HG02588 (cell line): ENCODE results near the gene SYNGR4.

Experiments used
- ATAC-seq: cut with Tn5 transposase; IDR thresholded peaks from one replicate; pipeline ENCODE4 v1.9.1; 2021; ENCODE audit warnings: mild to moderate bottlenecking, moderate library complexity; ENCODE audit not compliant: unreplicated experiment

Gene SYNGR4

DNA sequence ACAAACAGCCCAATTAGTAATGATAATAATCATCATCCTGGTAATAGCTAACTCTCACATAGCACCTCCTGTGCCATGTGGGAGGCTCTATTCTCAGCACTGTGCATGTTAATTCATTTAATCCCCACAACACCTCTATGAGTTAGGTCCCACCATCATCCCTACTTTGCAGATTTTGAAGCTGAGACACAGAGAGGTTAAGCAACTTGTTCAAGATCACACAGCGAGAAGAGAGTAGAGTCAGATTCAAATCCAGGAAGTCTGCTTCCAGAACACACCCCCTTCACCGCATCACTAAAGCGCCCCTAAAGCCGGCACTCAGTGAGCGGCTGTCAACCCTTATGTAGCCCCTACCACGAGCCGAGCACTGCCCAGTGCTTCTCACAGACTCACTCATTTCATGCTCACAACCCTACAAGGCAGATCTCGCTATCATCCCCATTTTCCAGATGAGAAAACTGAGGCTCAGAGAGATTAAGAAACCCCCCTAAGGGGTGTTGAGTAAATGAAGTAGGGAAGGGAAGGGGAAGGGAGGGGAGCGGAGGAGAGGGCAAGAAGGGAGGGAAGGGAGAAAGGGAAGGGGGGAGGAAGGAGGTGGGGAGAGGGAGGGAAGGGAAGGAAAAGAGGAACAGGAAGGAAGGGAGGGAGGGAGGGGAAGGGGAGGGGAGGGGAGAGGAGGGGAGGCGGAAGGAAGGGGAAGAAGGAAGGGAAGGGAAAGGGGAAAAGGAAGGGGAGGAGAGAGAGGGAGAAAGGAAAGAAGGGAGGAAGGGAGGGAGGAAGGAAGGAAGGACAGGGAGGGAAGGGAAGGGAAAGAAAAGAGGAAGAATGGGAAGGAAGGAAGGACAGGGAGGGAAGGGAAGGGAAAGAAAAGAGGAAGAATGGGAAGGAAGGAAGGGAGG is 22.4 kb upstream of the SYNGR4 start:
- no peak for ATAC-seq

DNA sequence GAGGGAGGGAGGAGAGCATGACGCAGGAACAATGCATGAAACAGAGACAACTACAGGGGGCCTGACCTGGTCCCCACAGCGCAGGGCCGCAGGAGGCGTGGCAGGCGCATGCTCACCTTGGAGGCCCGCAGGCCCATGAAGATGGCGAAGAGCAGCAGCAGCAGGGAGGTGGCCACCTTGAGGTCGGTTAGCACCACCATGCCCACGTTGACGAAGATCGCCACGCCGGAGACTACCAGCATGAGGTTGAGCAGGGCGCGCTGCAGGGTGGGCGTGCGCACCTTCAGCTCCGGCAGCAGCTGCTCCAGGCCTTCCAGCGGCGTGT is 21.8 kb upstream of the SYNGR4 start:
- no peak for ATAC-seq

DNA sequence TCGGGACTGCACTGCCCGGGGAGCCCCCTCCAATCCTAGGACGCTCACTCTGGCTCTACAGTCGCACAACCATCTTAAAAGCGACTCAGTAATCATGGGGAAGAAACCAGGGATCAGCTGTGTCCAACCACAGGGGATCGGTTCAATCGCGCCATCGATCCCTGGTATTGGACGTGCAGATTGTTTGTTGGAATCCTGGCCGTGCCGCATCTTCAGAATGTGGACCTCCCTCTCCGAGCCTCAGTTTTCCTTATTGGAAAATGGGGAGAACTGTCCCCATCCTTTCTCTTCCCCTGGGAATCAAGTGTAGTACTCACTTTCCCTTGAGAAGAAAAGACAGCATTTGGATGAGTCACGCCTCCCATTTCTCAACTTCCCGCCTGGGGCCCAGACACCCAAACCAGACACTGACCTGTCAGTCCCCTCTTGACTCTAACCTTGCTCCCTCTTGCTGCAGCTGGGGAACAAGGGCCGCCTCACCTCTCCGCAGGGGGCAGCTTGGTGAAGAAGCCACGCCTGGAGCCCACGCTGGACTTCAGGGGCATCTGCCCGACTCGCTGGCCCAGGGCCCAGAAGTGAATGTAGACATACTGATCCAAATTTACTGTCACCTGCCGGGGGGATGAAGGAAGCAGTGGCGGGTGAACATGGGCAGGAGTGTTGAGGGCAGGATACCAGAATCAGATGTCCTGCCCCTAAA is 21.2 kb upstream of the SYNGR4 start:
- no peak for ATAC-seq

DNA sequence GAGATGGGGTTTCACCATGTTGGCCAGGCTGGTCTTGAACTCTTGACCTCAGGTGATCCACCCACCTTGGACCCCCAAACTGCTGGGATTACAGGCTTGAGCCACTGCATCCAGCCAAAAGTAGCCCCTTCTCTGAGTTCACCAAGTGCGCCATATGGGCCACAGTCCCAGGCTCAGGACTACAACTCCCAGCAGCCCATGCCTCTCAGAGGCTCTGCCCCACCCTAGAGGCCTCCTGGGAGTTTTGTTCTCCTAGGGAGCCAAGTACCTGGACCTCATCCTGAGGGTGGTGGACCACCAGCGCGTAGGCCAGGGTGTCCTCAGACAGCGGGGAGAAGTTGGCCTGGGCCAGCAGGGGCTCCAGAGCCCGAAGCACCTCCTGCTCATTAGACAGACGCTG is 19.3 kb upstream of the SYNGR4 start:
- ATAC-seq, result no peak

DNA sequence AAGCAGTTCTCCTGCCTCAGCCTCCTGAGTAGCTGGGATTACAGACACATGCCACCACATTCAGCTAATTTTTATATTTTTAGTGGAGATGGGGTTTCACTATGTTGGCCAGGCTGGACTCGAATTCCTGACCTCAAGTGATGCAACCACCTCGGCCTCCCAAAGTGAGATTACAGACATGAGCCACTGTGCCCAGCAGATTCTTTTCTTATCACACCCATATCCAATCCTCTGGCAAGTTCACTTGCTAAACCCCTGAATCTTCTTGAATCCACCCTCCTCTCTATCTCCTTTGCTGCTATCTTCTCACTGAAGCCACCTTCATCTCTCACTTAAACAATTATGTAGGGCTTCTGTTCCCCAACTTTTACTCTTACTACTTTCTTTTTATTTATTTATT is 18.0 kb upstream of the SYNGR4 start:
- ATAC-seq, result no peak

DNA sequence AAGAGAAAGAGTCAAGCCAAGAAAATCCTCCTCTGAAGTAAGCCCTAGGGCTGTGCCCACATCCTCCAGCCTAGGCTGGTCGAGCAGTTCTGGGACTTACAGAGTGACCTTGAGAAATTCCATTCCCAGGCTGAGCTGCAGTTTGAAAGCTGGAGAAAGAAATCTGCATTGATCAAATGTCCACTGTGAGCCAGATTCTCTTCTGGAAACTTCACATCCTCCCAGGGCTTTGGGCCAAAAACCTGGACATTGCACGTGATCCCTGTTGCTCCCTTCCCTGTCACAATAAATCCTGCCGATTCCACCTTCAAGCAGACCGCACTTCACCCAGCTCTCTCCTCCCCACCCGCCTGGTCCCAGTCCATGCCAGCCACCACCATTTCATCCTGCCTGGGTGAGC is 16.1 kb upstream of the SYNGR4 start:
- no peak for ATAC-seq

DNA sequence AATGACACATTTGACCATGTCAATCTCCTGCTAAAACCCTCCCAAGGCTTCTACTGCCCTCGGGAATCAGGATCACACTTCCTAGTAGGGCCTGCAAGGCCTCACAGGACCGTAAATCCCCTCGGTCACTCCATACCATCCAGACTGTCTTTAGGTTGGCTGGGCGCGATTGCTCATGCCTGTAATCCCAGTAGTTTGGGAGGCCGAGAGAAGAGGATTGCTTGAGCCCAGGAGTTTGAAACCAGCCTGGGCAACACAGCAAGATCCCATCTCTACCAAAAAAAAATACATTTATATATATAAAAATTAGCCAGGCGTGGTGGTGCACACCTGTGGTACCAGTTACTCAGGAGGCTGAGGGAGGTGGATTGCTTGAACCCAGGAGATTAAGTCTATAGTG is 15.4 kb upstream of the SYNGR4 start:
- no peak for ATAC-seq

DNA sequence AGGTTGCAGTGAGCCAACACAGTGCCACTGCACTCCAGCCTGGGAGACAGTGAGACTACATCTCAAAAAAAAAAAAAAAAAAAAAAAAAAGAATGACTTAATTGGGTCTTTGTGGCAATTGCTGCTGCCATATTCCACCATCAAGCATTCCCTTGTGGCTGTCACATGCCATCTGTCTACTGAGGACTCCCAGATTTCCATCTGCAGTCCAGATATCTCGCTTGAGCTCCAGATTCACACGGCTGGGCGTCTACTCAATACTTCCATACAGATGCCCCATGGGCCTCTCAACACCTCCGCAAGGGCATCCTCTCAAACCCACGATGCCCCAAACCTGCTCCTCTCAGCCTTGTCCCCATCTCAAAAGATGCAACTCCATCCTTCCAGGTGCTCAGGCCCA is 13.3 kb upstream of the SYNGR4 start:
- ATAC-seq, result no peak

DNA sequence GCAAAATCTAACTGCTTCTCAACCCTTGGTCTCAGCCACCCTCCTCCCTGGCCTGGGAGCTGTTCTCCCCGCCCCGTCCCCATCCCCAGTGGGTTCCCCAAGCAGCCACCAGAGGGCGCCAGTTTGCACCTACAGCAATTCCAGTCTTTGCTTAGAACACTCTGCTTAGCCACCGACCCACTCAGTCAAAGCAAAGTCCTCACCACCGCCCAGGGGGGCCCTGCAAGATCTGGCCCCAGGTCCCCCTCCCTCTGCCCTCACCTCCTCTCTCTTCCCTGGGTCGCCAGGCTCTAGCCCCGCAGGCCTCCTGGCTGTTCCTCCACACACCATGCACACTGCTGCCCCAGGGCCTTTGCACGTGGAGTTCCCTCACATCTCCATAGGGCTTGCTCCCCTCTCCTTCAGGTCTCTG is 12.8 kb upstream of the SYNGR4 start:
- no peak for ATAC-seq

DNA sequence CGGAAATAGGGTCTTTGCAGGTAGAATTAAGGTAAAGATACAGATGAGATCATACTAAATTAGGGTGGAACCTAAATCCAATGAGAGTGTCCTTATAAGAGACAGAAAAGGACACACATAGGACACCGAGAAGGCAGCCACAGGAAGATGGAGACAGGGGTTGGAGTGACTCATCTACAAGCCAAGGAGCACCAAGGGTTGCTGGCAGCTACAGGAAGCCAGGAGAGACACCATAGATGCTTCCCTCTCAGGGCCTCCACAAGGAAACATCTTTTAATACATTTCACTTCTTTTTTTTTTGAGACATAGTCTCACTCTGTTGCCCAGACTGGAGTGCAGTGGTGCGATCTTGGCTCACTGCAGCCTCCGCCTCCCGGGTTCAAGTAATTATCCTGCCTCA is 10.5 kb upstream of the SYNGR4 start:
- ATAC-seq, result no peak

DNA sequence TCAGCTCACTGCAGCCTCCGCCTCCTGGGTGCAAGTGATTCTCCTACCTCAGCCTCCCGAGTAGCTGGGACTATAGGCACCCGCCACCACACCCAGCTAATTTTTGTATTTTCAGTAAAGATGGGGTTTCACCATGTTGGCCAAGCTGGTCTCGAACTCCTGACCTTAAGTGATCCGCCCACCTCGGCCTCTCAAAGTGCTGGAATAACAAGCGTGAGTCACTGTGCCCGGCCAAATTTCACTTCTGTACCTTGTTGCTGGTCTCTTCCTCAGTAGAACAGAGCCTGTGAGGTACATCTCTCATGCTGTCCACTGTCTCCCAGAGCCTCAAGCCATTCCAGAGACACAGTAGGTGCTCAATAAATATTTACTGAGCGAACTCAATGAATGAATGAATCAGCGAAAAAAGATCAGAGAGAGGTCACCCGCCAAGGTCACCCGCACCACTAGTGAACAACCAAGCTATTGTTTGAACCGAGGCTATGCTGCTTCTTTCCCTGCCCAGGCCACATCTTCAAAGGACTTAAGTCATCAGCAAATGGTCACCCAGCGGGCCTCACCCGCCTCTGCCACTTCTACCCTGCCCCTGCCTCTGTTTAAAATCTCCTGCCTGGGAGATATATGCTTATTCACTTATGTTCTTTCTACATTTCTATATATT is 9.7 kb upstream of the SYNGR4 start:
- no peak for ATAC-seq

DNA sequence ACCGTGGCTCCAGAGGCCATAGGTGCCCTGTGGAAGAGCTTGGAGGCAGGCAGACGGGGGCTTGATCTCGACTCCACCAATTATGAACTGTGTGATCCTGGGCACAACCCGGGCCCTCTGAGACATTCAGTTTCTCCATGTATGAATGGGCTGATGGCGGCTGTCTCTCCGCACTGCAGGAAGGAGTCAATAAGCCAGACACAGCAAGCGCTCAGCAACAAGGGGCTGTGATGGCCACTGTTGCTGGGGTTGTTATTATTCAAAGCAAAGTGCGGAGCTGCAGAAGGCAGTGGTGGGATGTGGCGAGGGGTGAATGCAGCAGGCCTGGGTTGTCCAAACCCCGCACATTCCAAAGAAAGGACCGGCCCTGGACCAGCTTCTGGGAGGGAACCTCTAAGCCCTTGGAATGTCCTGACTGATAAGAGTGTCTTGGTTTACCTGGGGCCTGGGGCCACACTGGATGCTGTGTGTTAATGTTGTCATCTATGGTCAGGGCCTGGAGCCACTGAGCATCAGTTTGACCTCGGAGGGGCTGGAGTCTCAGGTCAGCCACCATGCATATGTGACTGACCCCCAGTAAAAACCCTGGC is 8.7 kb upstream of the SYNGR4 start:
- no peak for ATAC-seq

DNA sequence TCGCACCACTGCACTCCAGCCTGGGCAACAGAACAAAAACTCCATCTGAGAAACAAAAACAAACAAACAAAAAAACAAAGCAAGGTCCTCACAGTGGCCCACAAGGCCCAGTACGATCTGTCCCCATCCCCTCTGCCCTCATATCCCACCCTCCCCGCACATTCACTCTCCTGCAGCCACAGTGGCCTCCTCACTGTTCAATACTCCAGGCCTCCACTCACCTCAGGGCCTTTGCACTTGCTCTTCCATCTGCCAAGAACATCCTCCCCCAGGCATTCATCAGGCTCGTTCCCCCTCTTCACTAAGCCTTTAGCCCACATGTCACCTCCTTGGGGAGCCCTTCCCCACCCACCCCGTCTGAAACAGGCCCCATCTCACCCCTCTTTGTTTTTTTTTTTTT is 5.0 kb upstream of the SYNGR4 start:
- ATAC-seq, result no peak

DNA sequence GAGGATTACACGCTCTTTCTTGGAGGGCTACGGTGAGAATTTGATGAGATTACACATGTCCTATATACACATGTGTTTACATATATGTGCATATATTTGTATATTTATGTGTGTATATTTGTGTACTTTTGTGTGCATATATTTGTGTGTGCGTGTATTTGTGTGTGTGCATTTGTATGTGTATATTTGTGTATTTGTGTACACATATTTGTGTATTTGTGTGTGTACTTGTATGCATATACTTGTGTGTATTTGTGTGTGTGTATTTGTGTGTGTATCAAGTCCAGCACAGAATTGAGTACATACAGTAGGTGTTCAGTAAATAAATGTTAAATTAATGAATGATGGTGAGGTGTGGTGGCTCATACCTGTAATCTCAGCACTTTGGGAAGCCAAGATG is 2.3 kb upstream of the SYNGR4 start:
- ATAC-seq, result no peak

DNA sequence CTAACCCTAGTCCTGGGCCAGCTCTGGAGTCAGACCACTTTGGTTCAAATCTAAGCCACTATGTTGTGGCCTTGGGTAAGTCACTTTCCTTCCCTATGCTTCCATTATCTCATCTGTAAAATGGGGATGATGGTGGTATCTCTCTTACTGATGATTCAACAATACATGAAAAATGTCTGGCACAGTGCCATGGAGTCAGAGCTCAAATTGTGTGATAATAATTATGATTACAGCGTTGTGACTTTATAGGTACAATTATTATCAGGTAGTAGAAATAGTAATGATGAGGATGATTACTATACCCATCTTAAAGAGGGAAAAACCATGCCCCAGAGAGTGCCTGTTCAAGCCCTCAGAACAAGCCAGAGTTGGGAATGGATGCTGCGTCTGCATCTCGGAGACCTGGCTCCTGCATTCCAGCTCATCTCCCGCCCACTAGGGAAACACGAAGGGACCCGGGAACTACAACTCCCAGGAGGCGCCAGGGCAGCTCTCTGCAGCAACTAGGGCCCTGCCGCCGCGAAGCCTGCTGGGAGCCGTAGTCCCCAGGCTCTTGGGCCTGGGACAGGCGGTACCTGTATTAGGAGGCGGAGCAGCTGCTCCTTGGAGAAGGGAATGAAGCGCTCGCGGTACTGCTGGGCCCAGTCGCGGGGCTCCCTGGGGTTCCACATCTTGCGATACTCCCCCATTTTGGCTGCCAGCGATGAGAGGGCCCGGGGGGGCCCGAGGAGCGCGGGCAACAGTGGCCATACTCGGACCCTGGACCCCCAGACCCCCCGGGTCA is 1.3 kb upstream of the SYNGR4 start:
- peak; percentile 44 for ATAC-seq

DNA sequence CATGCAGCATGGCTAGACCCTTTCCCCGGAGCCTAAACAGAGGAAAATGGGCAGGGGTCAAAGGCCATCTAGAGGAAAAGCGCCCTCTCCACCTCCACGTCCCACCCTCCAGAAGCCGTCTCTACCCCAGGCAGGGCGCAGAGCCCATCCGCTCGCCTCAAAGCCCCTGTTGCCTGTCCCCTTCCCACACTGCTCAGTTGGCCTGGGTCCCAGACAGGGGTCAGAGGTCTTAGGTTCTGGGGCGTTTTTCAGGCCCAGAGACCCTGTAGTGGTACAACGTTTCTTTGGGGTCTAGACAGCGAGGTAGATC is 712 bp upstream of the SYNGR4 start:
- ATAC-seq, result peak; percentile 10

DNA sequence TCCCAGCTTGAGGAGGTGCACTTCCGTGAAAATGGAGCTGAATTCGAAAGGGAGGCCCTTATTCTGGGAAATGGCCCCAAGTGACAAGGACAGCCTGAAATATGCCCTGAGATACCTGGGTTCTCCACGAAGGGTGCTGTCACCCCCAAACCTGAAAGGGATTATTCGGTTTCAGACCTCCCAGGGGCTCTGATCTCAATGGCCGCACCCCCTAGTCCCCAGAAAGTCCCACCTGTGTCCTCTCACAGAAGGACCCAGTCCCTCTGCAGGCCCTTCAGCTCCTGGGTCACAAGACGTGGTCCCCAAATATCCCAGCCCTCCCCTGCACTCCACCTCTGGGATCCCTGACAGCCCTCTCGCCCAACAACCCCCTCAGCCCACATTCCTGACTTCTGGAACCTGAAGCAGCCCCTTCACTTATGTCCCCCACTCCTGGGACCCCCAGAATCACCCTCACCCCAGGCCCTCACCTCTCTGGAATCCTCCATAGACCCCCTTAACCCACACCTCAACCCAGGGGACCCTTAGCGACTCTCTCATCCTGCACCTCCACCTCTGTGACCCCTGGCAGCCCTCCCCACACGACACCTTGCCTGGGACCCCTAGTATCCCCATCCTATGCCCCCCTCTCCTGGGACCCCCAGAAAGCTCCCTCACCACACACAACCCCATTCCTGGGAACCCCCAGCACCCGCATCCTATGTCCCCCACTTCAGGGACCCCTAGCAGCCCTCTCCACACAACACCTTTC is 606 bp downstream of the SYNGR4 start:
- ATAC-seq, result no peak

DNA sequence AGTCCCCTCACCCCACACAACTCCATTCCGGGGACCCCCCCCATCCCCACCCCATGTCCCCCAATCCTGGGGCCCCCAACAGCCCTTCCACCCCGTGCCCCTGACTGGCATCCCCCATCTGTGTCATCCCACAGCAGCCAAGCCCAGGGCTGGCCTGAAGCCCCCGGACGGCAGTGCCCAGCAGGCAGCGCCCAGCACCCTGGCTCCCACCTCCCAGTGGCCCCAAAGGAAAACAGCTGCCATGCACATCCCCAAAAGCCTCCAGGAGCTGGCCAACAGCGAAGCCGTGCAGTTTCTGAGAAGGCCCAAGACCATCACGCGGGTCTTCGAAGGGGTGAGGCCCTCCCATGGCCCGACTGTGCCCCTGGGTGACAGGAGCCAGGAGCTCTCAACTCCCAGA is 1.4 kb downstream of the SYNGR4 start:
- no peak for ATAC-seq

DNA sequence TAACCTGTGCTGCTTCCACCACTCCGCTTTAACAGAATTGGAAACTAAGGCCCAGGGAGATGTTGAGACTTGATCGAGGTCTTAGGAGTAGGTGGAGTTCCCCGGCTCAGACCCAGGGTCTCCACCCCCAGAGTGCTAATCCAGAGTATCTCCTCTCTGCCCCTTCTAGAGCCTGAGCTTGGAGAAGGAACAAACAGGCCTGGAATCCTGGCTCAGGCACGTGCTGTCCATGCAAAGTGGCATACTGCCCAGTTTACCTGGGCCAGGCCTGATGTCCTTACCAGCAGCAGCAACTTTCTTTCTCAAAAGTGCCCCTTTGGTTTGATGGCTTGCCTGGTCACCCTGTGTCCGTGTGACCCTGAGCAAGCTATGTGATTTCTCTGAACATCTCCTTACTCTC is 3.7 kb downstream of the SYNGR4 start:
- no peak for ATAC-seq

DNA sequence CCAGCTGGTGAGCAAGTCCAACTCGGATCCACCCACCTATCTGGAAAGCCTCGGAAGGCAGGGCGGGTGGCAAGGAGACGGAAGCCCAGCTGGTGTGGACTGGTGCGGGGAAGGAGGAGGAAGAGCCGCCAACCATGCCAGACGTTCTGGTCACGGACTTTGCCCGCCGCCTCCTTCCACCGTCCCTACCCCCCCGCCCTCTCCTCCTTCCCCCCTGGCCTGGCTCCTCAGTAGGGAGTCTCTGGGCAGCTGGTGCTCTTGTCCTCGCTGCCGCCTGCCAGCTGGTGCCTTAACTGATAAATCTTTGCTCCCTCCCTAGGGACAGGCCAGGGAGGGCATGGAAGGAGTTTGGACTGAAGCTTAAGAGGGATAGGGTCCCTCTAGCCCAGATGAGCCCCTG is 4.8 kb downstream of the SYNGR4 start:
- no peak for ATAC-seq
